Lower lobe of right lung (tissue), 2 donors: ENCODE measurements around the gene LRRC59. TPM values are rescaled to one million over a fixed set of nuclear protein-coding genes. Genes with fewer than 3 reads are reported as not detected.

Experiments
- ATAC-seq, 2 donors: fragments of 200-7000 bp; cut with Tn5 transposase; one replicate each; pipeline ENCODE4 v1.9.1; 2020 to 2022; ENCODE audit warnings: mild to moderate bottlenecking in 2 of 2, moderate library complexity in 2 of 2
- DNase-seq: peaks from one replicate; pipeline ENCODE4 v3.0.0-alpha.2; 2020
- H3K27ac ChIP-seq: fragments of 200-600 bp; one replicate; pipeline ENCODE4 v1.8.0; 2022
- H3K27me3 ChIP-seq: fragments of 200-600 bp; one replicate; pipeline ENCODE4 v1.8.0; 2022; ENCODE audit warnings: low read depth
- H3K36me3 ChIP-seq: fragments of 200-600 bp; one replicate; pipeline ENCODE4 v1.8.0; 2022; ENCODE audit warnings: mild to moderate bottlenecking
- H3K4me1 ChIP-seq: fragments of 200-600 bp; one replicate; pipeline ENCODE4 v1.8.0; 2022
- H3K4me3 ChIP-seq: fragments of 200-600 bp; one replicate; pipeline ENCODE4 v1.8.0; 2022; ENCODE audit warnings: mild to moderate bottlenecking
- H3K9me3 ChIP-seq: fragments of 200-600 bp; one replicate; pipeline ENCODE4 v1.8.0; 2022
- CTCF ChIP-seq: fragments of 200-600 bp; IDR thresholded peaks from one replicate; pipeline ENCODE4 v1.8.0; 2022; ENCODE audit warnings: antibody characterized with exemption, mild to moderate bottlenecking
- intact Hi-C: fragments of 100-400 bp; cut with DNase I; formaldehyde crosslinking; loops from one replicate; pipeline ENCODE4 v1.11.0; 2022
- total RNA-seq: library from RNA; stranded (reverse); fragmentation: NEBNext Ultra II Directional; extraction: Animal tissue kit (Norgen Biotek cat#: 25700); gene quantifications from one replicate; pipeline ENCODE4 v1.2.1, GENCODE V29; 2021
- donor health status: DM: no; HTN: yes; CAD: no; lungs with severe emphysema.

The LRRC59 gene
- total RNA-seq, 1 donor from 2014 or later: 55.5 TPM

GRCh38 chr17:50396261-50397110 is 837 bp downstream of the LRRC59 start:
- Histone ChIP-seq H3K27me3 (no peaks in the 10 kb centered on the region), H3K27ac (peak overlapping the region; percentile 88), H3K4me1 (peaks cover 25% of the 10 kb centered on the region), H3K4me3 (peak overlapping the region; percentile 81), H3K36me3 (peaks cover 37% of the 10 kb centered on the region), H3K9me3 (no peaks in the 10 kb centered on the region)
- no peak for TF ChIP-seq CTCF
- DNase-seq (peak; percentile 70), ATAC-seq (peak; percentile 79 to 86)
- intact Hi-C loops: no loop called here

- Histone ChIP-seq H3K9me3 (no peaks in the 10 kb centered on the region), H3K4me3 (no peak overlapping the region), H3K36me3 (peaks cover 55% of the 10 kb centered on the region), H3K4me1 (peaks cover 25% of the 10 kb centered on the region), H3K27ac (no peak overlapping the region), H3K27me3 (no peaks in the 10 kb centered on the region)
- no peak for TF ChIP-seq CTCF
- DNase-seq (no peak), ATAC-seq (no peak)
- intact Hi-C loops: no loop called here
These were observed 2.6 kb downstream of the LRRC59 start for GRCh38 chr17:50394711-50395110.

GRCh38 chr17:50393700-50394099 is 3.6 kb downstream of the LRRC59 start:
- Histone ChIP-seq H3K4me3 (no peak overlapping the region), H3K36me3 (peaks cover 65% of the 10 kb centered on the region), H3K27ac (no peak overlapping the region), H3K9me3 (no peaks in the 10 kb centered on the region), H3K4me1 (peaks cover 25% of the 10 kb centered on the region), H3K27me3 (no peaks in the 10 kb centered on the region)
- no peak for ATAC-seq
- no peak for DNase-seq
- intact Hi-C loops: no loop called here
- no peak for TF ChIP-seq CTCF

- Histone ChIP-seq H3K9me3 (no peaks in the 10 kb centered on the region), H3K4me1 (peaks cover 22% of the 10 kb centered on the region), H3K36me3 (peaks cover 76% of the 10 kb centered on the region), H3K27ac (no peak overlapping the region), H3K27me3 (no peaks in the 10 kb centered on the region), H3K4me3 (no peak overlapping the region)
- DNase-seq: no peak
- intact Hi-C loops: no loop called here
- TF ChIP-seq CTCF: no peak
- ATAC-seq: no peak
These were observed 4.7 kb downstream of the LRRC59 start for GRCh38 chr17:50392621-50393020.

- Histone ChIP-seq H3K9me3 (no peaks in the 10 kb centered on the region), H3K27me3 (no peaks in the 10 kb centered on the region), H3K4me3 (no peak overlapping the region), H3K4me1 (no peaks in the 10 kb centered on the region), H3K36me3 (peaks cover 100% of the 10 kb centered on the region), H3K27ac (no peak overlapping the region)
- TF ChIP-seq CTCF: no peak
- intact Hi-C loops: no loop called here
- ATAC-seq (no peak), DNase-seq (no peak)
These were observed 7.8 kb downstream of the LRRC59 start for GRCh38 chr17:50389534-50389933.
